GM19239 (cell line): Measurements from ENCODE around the gene RHBDD3.
"Not testable (repeated sequence)": the region's sequence is repeated elsewhere in the genome, so short reads cannot be mapped to it uniquely, and the experiment has no call there.

Experiments used
- DNase-seq: peaks from one replicate; pipeline ENCODE4 v3.0.0; 2011; ENCODE audit warnings: low spot score; ENCODE audit not compliant: insufficient read length
- FAIRE-seq: peaks from 2 replicates; lab custom pipeline; 2011; peaks lifted over from hg19 to GRCh38; lab: Jason Lieb, UNC

Gene RHBDD3

DNA sequence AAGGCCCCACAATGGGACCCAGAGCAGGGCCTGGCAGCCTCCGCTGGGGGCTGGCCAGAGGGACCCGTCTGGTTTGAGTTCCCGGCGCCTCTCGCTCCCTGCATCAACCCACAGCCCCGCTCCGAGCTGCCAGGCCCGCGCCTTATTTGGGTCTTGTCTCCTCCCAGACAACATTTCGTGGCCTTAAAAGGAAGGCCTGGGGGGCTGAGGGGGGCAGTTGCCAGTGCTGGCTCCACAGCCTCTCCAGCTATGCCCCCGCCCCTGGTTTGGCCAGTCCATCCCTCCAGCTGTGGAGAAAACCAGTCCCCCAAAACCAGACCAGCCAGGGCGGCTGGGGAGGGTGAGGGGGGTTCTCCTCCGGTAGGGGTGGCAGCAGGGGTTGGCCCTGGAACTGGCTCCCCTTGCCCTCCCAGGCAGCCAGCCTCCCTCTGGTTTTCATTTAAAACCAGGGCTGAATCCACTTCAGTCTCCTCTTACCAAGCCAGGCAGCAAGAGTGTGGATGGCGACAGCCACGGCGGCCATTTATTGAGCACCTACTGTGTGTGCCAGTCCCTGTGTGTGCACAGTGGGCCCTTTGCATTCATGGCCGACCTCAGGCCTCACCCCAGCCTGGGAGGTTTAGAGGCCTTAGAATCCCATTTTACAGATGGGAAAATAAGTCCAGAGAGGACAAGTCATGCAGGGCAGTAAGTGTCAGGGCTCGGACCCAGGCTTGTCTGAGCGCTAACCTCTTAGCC is 43.5 kb downstream of the RHBDD3 start:
- FAIRE-seq: no peak
- DNase-seq: no peak

DNA sequence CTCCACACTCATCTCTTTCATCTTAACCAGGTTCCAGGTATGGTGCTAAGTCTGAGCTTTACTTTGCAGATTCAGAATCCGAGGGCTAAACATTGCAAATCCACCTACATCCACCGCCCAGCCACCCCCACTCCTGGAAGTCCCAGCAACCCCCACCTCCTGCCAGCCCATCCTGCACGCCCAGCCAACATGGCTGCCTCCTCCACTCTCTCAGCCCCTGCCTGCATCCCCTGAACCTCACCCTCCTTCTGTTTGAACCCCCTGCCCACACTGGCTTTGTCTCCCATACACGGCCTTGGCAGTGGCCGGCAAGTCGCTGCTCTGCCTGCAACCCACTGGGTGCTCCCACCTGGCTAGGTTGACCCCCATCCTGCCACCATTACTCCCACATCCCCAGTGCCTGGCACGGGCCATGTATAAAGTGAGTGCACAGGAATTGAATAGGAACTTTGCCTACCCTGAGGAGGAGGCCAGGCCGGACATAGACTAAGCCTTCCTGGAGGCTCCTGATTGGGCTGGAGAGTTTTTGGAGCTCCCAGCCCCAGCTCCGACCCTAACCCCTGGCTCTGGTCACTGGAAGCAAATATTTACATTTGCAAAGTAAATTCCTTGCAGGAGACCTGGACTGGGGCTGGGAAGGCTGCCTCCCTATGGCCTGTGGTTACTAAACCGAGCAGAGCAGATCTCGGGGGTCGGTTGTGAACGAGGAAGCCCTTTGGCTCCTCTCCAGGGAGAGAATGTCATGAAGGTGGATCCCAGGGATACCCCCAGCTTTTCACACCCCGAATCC is 47.7 kb downstream of the RHBDD3 start:
- FAIRE-seq (no peak), DNase-seq (no peak)

DNA sequence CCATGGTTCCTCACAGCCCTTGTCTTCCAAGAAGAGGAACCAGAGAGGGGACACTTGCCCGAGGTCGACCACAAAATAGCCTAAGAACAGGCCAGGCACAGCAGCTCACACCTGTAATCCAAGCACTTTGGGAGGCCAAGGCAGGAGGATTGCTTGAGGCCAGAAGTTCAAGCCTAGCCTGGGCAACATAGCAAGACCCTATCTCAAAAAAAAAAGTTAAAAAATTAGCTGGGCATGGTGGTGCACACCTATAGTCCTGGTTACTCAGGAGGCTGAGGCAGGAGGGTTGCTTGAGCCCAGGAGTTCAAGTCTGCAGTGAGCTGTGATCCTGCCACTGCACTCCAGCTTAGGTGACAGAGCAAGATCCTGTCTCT is 48.4 kb downstream of the RHBDD3 start:
- DNase-seq, FAIRE-seq: not testable (repeated sequence)

DNA sequence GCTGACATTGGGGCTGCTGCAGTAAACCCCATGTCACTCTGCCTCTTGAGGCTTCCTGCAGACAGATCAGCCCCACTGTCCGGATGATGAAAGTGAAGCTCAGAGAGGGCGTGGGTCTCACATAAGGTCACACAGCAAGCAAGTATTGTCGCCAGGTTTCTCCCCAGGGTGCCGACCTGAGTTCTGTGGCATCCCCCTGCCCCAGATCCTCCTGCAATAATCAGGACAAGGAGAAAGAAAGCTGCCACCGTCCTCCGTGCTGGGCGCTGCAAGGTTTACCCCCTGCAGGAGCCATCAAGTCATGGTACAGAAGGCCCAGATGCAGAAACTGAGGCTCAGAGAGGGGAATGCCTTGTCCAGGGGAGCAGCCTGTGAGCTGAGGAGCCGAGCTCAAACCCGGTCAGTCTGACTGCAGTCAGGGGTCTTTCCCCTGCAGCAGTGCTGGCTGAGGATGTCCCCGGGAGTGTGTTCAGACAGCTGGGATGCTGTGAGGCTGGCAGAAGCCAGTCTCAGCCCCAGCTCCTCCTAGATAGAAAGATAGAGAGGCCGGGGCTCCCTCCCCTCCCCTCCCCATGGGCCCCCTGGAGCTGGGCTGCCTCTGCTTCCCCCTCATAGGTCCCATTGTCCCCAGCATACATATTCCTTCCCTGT is 48.9 kb downstream of the RHBDD3 start:
- DNase-seq: no peak
- FAIRE-seq: no peak

DNA sequence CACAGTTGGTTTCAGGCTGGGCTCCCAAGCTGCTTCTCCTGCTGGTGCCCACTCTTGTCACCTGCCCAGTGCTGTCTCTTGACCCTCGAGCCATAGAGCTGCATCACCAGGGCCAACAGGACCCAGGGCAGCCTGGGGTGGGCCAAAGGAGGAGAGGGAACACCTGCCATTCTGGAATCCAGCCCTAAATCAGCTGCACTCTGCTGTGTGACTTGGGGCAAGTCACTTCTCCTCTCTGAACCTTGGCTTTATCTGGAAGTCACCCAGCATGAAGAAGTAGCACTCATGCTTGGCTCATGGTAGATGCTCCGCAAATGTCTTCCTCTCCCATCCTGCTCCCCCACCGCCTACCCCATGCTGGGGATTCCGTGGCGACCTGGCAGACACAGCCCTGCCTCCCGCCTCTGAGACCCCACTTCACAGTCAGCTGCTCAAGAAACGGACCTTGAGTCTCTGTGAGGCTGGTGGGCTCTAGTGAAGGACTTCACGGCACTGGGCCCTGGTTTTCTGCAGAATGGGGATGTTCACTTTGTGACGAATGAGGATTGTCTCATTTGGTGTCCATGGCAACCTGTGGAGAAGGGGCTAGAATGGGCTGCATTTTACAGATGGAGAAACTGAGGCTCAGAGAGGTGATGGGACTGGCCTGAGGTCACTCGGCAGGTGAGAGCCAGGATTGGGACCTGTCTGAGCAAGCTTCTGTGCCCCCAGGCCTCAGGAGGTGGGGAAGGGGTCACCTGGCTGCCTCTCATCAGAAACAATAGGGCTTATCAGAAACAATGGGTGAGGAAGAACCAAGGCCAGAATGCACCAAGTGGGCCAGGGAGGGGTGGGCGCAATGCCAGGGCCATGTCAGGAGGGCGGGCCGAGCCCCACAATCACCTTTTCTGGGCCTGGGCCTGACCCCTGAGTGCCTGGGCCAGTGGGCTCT is 49.7 kb downstream of the RHBDD3 start:
- no peak for DNase-seq

DNA sequence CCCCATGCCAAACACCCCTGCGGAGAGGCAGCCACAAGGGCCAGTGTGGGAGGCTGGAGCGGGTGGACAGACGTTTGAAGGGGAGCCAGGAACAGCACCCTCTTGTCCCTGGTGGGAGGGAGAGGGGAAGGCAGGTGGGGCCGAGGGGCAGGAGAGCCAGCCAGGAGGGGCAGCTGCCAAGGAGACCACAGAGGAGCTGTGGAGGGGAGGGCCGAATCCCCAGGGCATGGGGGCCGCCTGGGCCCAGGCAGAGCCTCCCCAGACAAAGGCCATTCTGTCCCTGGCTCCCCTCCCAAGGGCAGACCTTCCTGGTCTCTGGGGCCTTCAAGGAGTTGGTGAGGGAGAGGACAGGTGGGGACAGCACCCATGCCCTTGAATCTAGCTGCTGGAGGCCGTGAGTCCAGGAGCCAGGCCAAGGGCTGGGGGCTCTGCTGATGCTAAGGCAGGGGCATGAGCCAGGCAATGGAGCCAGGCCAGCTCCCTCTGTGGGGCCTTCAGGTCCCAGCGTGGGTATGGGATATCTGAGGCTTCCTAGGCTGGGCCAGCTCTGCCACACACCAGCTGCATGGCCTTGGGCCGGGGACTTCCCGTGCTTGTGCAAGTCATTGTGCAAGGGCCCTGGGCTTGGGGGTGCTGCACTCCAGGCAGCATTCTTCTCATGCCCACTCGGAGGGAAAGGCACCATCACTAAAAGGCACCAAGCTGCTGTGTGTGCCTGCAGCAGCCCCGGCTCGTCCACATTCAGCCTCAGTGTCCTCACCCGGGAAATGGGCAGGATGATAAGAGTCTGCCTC is 50.7 kb downstream of the RHBDD3 start:
- DNase-seq (no peak), FAIRE-seq (no peak)

More for the DNA sequence above, 49.7 kb downstream of the RHBDD3 start:
- no peak for FAIRE-seq

DNA sequence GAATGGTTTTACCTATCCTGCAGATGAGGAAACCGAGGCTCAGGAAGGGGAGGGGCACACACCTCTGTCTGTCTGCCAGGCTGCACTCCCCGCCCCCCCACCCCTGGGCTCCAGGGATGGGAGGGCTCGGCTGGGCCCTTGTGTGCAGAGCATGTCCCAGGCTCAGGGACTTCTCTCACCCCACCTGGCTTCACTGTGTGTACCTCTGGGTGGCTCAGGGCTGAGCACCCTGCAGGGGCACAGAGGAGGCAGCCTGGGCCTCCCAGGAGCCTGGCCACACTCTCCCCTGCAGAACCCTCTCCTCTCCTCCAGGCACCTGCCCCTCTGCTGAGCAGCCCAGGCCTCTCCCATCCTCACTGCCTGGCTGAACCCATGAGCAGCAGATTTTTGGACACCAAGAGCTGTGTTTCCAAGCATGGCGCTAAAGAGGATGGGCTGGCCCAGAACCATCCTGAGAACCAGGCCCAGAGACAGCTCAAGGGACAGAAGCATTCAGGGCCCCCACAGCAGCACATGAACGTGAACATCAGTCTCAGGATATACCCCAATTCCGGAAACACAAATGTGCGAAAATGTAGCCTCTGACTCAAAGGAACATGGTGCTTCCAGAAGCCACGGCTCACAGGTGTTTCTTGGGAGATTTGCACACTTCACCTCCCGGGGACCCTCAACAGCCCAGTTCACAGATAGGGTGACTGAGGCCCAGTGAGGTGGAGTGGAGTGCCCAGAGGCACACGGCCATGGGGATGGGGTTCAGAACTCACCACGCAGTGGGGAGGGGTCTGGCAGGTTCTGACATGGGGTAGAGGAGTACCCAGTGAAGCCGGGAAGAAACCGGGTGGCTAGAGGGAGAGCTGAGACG is 51.5 kb downstream of the RHBDD3 start:
- no peak for FAIRE-seq

DNA sequence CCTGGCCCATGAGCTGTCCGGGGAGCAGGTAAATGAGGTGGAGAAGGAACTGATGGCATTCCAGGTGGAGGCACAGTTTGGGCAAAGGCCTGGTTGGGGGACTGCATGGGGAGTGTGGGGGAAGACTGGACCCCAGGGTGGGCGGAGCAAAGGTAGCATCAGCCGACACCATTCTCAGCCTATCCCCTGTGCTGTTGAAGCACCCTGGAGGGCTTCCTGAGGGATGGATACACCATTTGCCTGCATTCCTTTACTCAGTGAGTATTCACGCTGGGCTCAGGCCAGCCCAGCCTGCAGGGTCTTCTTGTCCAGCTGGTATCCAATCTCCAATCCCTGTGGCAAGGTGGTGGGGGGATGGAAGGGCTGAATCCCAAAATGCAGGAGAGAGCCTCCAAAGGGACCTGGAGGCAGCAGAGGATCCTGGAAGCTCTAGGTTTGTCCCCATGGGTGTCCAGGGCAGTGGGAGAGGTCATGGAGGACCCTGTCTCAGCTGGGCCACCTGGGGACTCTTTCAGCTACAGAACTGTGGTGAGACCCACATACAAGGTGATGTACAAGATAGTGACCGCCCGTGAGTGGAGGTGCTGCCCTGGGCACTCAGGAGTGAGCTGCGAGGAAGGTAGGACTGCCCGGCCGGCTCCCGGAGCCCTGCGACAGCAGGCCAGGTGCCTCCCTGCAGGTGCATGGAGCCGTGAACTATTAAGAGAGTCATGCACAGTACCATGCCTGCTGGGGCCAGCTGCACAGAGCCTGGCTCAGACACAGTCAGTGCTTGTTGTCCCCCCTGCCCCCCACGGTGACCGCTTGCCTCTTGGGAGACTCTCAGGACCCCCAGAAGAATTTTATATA is 52.5 kb downstream of the RHBDD3 start:
- no peak for FAIRE-seq
- no peak for DNase-seq

More for the DNA sequence above, 51.5 kb downstream of the RHBDD3 start:
- no peak for DNase-seq

DNA sequence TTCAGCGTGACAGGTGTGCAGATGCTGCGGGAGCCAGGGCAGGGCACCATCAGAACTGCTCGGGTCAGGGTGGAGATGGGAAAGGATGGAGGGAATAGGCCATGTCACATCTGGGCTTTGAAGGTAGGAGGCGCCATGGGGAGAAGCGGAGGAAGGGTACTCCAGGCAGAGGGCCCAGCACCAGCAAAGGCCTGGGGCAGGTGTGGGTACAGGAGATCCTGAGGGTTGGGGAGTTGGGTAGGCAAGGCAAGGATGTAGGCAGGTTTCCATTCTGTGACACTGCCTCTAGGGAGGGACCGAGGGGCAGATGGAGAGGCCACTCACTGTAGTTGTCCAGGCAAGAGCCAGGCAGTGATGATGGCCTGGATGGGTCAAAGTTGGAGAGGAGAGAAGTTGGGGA is 53.5 kb downstream of the RHBDD3 start:
- FAIRE-seq (no peak), DNase-seq (no peak)

DNA sequence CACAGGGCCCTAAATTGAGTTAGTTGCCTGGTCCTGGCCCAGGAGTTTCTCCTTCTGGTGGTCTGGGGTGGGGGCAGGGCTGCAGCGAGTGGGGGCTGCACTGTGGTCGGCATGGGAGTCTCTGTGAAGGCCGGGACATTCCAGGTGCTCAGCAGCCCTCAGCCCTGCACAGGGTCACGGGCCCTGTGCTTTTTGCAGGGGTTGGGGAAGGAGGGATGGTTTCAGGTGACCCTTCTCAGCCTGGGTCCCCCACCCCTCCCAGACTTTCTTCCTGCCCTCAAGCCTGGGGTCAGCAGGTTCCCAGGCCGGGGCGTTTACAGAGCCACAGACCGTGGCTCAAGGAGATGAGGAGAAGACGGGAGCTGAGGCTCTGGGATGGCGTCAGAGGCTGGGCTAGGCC is 54.3 kb downstream of the RHBDD3 start:
- FAIRE-seq: no peak
- no peak for DNase-seq

DNA sequence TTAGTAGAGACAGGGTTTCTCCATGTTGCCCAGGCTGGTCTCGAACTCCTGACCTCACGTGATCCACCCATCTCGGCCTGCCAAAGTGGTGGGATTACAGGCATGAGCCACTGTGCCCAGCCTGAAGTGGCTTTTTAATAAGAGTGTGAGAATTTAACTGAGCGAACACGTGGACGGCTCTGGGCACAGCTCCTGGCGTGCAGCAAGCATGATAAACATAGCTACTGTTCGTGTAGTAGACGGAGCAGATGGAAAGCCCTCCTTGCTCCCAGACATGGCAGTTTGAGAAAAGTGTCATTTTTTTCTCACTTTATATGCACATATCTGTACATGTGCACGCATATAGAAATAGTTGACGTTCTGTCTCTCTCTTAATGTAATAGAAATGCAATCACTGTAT is 55.0 kb downstream of the RHBDD3 start:
- FAIRE-seq (no peak), DNase-seq (no peak)

DNA sequence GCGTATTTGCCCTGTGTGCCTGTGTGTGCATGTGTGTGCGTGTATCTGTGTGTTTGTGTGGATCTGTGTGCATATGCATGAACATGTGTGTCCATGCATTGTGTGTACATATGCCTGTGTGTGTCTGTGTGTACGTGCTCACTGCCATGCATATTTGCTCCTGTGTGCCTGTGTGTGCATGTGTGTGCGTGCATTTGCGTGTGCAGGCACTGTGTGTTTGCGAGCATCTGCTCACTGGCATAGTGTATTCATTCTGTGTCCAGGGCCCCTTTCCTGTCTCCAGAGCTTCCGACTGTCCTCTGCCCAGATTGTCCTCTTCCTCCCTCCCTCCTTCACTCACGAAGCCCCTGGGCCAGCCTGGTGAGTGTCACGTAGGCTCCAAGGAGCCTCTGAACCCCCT is 56.3 kb downstream of the RHBDD3 start:
- no peak for DNase-seq
- no peak for FAIRE-seq

DNA sequence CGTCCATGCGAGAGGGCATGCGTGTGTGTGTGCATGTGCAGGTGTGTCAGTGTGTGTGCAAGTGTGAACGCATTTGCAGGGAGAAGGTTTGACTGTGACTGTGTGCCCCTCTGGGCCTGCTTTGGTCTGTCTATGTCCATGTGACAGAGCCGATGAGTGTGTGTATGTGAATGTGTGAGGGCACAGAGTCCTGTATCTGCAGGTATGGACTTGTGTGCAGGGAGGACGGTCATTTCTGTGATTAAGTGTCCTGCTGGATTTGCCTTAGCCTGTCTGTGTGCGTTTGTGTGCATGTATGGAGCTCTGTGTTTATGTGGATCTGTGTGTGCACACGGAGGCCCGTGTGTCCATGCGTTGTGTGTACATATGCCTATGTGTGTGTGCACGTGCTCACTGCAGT is 56.7 kb downstream of the RHBDD3 start:
- DNase-seq: no peak
- no peak for FAIRE-seq
